ENCODE data around the gene CISD1.

- TF ChIP-seq POLR2AphosphoS5 (IDR thresholded peaks at IDR 0.05; ENCODE audit: borderline replicate concordance, low read depth, low read length) = no peak
- TF ChIP-seq EZH2 (IDR thresholded peaks at IDR 0.05) = no peak
Measured at GRCh38 chr10:58291538-58292174, 22.7 kb downstream of the CISD1 start.
